EH (cell line): ENCODE measurements around the gene TECTB.

Experiments used
- DNase-seq: peaks from one replicate; pipeline ENCODE4 v3.0.0-alpha.2; 2015; ENCODE audit warnings: low read depth

The TECTB gene

GRCh38 chr10:112348759-112349158, 65.6 kb downstream of the TECTB start:
- DNase-seq = no peak

- DNase-seq = no peak
Measured at GRCh38 chr10:112349521-112350085, 66.4 kb downstream of the TECTB start.

- no peak for DNase-seq
Measured at GRCh38 chr10:112351146-112351545, 67.9 kb downstream of the TECTB start.

GRCh38 chr10:112352044-112352443, 68.8 kb downstream of the TECTB start:
- DNase-seq = no peak

- DNase-seq = no peak
Measured at GRCh38 chr10:112353046-112353445, 69.8 kb downstream of the TECTB start.
